Measurements from ENCODE around the gene AUP1.
"Not testable (repeated sequence)": the region's sequence is repeated elsewhere in the genome, so short reads cannot be mapped to it uniquely, and the experiment has no call there.

Gene AUP1

DNA sequence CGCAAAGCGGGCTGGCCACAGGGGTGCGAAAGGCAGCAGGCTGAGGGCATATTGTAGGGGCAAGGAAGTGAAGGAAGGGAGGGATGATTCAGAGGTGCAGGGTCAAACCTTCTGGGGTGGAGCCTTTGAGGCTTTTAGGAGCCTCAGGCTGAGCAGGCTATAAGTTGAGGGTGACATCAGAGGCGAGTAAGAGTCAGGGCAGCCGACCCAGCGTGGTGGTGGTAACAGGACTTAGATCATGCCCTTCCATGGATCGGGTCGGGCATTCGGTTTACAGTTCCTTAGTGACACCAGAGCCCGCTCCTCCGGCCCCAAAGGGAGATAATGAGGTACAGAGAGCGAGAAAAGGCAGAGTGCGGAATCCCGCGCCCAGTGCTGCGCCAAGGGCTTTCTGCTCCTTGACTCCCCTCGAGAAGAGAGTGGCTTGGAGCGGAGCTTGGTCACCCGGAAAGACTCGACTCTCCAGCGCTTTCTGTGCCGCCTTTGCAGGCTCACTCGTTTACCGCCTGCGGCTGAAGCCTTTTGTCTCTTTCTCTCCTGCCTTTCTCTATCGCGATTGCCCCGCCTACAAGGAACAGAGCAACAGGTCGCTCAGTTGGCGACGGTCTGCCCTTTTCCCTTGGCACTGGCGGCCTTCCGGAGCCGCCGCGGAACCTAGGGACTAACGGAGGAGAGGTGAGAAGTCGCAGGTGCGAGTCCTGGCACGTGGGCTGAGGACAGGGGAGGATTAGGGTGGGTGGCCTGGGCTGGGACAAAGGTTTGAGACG lies 30.8 kb downstream of the AUP1 start:
- peak; percentile 43 for DNase-seq (ENCODE audit: low spot score)

DNA sequence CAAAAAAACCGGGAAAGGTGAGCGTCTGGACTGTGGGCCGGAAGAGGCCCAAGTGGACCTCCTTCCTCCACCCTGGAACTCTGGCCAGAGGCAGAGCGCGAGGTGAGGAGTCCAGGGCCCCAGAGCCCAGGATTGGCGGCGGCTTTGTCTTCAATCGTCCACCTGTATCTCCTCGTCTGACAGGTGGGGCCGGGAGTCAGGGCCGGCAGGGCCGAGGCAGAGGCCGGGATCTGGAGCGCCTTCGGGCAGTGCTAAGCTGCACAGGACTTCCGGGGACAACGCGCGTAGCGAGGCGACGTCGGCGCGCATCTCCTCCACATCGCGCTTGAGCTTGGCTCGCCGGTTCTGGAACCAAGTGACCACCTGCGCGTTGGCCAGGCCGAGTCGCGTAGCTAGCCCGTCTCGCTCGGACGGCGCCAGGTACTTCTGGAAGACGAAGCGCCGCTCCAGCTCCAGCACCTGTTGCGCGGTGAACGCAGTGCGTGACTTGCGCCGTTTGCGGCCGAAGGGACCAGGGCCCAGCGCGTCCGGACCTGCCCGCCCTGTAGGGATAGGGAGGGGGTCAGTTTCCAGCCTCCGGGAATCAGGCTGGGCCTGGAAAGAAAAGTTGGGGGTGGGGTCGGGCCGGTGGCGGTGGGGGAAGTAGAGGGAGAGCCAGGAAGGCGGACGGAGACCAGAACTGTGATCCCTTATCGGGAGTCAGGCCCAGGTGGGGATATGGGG lies 31.6 kb downstream of the AUP1 start:
- DNase-seq (ENCODE audit: low spot score): peak; percentile 28

DNA sequence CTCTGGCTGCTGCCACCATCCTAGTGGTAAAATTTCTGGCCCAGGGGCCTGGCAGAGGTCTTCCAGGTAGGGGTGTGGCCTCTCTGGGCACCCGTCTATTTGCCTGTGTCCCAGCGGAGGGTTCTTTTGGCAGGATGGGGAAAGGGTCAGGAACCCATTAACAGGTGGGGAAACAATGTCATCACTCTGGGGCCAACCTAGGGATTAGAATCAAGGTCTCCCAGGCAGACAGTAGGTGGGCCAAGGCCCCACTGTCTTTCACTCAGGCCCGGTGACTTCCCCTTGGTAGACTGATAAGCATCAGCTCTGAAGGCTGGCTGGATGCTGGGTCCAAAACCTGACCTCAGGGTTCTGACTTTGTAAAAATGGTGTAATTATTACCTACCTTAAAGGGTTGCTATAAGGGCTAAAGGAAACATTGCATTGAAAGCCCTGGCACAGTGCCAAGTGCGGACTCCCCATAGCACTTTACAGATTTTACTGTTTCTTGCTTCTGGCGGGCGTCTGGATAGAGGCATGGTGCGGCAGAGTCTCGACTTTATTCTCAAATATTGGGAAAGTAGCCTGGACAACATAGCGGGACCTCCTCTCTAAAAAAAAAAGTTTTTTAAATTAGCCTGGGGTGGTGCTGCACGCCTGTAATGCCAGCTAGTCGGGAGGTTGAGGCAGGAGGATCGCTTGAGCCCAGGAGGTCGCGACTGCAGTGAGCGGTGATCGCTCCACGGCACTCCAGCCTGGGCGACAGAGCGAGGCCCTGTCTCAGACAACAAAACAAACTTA lies 32.3 kb downstream of the AUP1 start:
- DNase-seq (ENCODE audit: low spot score): no peak

DNA sequence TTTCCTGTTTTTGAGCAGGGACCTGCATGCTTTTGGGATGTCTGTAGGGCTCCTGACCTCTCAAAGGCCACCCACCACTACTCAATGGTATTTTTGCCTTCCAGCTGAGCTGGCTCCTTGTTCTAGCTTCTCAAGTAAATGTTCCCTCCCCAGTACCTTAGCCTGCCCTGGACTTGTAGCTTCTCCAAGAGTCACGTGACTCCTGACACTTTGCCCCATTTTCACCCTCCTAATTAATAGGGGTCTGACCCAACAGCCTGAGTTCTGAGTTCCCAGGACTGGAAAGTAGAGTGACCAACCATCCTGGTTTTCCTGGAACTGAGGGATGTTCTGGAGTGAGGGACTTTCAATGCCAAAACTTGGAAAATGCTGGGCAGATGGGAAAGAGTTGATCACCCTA lies 34.1 kb downstream of the AUP1 start:
- no peak for DNase-seq (ENCODE audit: low spot score)

DNA sequence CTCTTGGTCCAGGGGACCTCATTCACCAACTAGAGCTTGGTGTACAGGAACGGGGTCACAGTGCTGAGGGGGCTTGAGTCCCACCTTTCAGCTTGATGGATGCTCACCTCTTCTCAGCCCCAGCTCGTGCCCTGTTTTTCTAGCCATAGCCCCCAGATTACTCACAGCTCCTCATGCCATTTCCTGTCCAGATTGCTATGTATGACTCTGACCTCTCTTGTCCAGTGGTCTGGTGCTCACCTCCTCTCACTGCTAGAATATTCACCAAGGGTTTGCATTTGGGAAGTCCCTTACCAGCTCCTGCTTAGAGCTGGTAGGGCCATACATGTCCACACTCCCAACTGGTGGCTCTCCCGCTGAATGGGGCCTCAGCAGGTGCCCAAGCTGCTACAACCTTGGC lies 36.0 kb downstream of the AUP1 start:
- no peak for DNase-seq (ENCODE audit: low spot score)

DNA sequence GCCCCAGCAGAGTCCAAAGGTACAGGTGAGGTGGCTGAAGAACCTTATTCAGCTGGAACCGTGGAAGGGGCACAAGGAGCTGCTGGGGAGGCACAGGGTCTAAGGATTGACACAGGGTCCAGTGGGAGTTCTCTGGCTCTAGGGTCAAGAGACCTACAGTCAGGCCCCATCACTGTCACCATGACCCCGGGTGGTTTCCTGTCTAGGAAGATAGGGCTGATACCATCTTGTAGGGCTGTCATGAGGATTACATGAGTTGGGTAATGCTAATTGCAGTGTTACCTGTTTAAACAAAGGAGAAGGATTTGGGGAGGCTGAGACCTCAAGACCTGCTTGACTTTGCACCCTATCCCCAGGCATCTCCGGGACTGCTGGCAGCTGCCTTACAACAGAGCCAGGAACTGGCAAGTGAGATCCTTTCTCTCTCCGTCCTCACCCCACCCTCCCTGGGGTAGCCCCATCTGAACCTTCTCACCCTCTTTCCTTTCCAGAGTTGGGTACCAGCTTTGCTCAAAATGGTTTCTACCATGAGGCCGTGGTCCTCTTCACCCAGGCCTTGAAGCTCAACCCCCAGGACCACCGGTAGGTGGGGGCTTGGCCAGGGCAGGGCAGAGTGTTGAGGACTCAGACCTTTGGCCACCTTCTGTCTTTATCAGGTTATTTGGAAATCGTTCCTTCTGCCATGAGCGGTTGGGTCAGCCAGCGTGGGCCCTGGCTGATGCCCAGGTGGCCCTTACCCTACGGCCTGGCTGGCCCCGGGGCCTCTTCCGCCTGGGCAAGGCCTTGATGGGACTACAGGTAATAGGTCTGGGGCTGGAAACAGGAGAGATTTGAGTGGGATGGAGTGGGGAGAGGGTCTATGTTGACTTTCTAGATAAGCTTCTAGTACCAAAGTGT lies 37.6 kb downstream of the AUP1 start:
- no peak for DNase-seq (ENCODE audit: low spot score)

DNA sequence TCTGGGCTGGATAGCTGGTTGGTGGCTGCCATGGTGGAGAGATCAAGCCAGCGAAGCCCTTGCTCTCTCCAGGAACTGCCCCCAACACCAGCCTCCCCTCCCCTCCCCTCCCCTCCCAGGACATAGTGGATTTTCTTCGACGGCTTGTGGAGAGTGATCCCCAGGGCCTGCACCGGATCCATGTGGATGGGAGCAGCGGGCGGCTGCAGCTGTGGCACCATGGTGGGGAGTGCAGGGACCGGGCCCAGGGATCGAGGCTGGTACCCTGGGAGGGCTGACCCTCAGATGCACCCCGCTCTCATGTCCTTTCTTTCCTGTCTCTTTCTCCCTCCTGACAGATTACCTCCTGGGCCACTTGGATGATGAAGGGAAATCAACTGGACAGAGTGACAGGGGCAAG lies 39.6 kb downstream of the AUP1 start:
- no peak for DNase-seq (ENCODE audit: low spot score)

DNA sequence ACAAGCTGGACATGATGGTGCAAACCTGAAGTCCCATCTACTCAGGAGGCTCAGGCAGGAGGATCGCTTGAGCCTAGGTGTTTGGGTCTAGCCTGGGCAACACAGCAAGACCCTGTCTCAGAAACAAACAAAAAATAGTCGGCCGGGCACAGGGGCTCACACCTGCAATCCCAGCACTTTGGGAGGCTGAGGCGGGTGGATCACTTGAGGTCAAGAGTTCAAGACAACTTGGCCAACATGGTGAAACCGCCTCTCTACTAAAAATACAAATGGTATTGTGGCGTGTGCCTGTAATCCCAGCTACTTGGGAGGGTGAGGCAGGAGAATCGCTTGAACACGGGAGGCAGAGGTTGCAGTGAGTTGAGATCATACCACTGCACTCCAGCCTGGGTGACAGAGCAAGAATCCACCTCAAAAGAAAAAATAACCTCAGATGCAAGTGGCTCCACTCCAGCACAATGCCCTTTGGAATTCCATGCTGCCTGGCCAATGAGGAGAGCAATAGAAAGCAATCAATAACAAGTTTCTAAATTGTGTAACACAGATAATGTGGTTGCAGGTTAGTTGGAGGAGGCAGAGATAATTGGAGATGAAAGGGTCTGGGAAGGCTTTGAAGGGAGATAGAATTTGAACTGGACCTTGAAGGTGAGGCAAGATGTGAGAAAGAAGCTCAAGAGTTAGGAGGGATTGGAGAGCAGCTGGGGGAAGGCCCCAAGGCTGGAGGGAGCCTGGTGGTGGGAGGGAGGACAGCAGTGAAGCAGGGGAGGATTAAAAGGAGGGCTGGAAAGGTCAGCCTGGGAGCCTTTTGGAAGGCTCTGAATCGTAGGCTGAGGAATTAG lies 40.6 kb downstream of the AUP1 start:
- DNase-seq (ENCODE audit: low spot score): no peak

DNA sequence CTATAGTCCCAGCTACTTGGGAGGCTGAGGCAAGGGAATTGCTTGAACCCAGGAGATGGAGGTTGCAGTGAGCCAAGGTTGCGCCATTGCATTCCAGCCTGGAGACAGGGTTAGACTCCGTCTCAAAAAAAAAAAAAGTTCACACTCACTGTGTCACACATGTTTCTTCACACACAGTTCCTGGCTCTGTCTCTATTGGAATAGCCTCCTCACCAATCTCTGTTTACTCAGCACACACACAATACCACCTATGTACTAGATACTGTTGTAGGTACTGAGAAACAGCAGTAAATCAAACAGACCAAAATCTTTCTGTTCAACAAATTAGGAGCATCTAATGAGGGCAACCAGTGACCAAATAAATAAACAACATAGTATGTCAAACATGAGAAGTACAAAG lies 43.4 kb downstream of the AUP1 start:
- no peak for DNase-seq (ENCODE audit: low spot score)

DNA sequence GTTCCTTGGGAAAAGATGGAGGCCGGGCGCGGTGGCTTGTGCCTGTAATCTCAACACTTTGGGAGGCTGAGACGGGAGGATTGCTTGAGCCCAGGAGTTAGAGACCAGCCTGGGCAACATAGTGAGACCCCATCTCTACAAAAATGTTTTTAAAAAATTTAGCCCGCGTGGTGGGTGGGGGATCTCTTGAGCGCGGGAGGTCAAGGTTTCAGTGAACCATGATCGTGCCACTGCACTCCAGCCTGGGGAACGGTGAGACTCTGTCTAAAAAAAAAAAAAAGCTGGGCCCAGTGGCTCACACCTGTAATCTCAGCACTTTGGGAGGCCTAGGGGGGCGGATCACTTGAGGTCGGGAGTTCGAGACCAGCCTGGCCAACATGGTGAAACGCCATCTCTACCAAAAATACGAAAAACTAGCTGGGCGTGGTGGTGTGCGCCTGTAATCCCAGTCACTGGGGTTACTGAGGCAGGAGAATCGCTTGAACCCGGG lies 45.8 kb downstream of the AUP1 start:
- DNase-seq (ENCODE audit: low spot score): not testable (repeated sequence)

DNA sequence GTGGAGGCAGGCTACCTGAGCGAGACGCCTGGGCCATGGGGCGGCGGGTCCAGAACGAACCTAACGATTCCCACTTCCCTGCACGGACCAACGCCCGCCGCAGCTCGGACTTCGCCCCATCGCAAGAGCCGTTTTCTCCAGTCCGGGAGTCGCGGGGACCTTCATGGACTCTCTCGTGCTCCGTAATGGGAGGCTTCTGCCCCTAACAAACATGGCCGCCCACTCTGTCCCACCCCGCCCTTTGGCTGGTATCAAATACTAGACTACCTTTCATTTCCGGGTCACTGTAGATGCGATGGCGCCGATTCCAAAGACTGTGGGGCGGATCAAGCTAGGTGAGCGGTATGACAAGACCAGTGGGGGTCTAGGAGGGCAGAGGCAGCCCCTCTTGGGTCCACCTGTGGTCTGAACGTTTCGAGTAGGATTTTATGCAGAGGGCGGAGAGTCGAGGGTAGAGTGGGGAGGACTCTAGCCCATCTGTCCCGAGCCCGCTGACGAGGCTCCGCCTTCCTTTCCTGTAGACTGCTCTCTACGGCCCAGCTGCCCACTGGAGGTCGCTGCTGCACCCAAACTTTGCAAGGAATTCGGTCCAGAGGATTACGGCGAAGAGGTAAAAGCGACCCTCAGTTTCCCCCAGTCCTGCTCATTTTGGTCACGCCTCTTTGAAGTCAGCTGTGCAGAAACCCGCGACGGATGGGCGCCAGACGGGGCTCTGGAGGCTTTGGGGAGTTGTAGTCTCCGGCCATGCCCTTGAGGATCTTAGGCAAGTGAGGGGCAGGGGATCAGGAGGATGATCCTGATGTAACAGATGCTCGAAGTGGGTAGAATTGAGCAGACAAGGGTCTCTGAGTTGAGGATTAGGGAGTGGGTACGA lies 46.5 kb downstream of the AUP1 start, which contains the start of the genes CCDC142 and TTC31:
TSS of gene CCDC142 (minus strand) at position 198 of the 874 bp plus-strand sequence. CDS start at position 37, 161 bp downstream.
TSS of gene TTC31 (plus strand) at position 281 of the 874 bp plus-strand sequence. CDS start at position 296, 15 bp downstream.
- DNase-seq (ENCODE audit: low spot score): peak; percentile 96

DNA sequence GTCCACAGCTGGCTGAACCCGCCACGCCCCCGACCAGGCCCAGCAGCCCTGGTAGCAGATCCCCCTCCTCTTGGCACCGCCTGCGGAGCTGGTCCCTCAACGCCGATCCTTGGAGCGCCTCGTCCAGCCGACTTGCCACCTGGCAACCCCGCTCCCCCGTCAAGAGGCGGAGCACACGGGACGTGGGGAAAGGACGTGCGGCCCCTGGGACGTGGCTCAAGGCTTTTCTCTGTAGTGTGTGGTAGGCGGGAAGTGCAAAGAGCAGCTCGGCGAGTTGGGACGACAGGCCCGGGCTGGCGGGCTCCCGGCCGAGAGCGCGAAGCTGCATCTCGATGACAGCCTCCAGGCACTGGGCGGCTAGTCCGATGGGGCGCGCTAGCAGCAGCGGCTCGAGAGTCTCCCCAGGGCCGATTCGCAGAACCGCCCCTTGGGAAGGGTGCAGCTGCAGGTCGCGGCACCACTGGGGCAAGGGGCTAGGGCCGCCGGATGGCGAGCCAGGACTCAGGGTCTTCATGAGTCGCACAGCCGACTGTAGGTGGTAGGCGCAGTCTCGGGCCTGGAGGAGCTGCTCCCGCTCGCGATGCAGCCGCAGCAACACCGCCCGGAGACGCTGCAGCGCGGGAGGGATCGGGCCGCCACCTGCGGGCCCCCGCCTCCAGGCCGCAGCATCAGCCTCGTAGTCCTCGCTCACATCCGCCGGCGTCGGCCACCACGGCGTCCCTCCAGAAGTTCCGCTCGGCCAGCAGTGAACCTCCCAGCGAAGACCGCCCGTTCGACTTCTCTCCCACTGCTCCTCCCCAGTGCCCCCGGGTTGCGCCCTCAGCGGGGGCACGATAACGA lies 47.3 kb downstream of the AUP1 start:
- DNase-seq (ENCODE audit: low spot score): peak; percentile 55

DNA sequence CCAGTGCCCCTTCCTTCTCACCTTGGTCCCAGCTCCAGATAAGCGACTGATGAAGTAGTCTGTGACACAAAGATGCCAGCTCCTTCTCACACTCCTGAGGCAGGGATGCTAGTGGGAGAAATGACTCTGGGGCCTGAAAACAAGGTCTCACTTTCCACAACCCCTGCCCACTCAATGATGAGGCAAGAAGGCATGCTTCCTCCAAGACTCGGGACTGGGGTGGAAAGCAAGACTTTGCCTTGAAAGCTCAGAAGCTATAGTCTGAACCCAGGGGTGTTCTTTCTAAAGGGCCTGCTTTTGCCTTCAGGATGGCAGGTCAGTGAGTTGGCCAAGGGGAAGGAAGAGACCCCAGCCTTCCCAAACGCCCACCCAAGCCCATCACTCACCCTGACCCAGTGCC lies 48.1 kb downstream of the AUP1 start:
- DNase-seq (ENCODE audit: low spot score): no peak

Measured in CD4-positive, alpha-beta T cell treated with Interleukin-2 at 100 ng/mL for 4 hours (primary cell).